GM19467 (cell line): ENCODE data around the gene VSIG2.
A peak's percentile ranks its signal among the peaks of the same experiment; 100 is the strongest.

ENCODE experiments used
- ATAC-seq: cut with Tn5 transposase; IDR thresholded peaks from one replicate; pipeline ENCODE4 v1.9.1; 2021; ENCODE audit warnings: mild to moderate bottlenecking, moderate library complexity; ENCODE audit not compliant: unreplicated experiment

VSIG2 gene

DNA sequence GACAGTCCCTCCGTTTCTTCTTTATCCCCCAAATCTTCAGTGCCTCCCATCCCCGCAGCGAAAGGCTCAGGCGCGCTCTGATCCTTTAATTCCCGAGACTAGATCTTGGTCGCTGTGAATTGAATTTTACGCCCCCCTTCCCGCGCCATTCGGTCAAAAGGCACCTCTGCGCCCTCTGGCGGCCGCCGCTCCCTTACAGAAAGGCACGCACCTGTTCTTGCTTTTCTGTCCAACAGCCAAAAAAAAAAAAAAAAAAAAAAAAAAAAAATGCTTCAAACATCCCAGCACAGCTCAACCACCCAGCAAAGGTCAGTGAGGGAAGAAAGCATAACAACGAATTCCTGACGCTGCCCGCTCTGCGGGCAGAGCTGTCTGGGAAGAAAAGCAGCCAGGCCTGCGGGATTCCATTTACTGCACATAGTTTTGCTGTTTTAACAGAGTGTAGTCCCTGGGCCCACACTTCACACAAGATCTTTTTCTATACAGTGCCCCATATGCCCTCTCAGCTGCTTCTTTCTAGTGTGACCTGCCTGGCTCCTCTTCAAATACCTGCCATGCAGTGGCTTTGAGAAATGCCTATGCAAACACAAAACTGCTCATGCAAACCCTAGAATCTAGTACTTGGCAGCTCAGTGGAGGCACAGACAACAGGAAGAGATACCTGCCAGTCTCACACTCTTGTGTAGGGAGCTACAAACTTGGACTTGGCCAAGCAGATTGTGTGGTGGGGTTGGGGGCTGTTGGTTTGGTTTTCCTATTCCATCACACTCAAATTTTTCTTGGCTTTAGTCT lies 11.3 kb upstream of the VSIG2 start:
- no peak for ATAC-seq

DNA sequence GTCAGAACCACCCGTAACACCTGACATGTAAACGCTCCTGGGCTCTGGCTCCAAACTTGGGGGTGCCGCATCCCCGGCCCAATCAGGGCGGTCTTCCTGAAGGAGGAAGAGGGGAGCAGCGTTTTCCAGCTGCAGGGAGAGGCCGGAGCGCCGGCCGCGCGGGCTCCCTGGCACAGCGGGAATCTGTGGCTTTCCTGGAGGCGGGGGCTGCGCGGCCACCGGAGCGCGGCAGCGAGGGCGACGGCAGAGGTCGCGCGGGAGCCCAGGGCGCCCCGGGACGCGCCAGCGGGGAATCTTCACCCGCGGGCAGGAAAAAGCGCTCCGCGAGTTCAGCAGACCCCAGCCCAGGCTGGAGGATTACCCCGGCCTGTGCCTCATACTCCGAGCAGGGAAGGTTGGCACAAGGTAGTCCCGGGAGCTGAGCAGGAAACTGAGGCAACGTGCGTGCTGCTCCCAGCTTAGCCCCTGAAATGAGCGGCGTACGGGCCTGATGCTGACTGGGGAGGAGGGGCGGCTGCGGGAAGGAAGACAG lies 10.6 kb upstream of the VSIG2 start:
- ATAC-seq: peak; percentile 6

DNA sequence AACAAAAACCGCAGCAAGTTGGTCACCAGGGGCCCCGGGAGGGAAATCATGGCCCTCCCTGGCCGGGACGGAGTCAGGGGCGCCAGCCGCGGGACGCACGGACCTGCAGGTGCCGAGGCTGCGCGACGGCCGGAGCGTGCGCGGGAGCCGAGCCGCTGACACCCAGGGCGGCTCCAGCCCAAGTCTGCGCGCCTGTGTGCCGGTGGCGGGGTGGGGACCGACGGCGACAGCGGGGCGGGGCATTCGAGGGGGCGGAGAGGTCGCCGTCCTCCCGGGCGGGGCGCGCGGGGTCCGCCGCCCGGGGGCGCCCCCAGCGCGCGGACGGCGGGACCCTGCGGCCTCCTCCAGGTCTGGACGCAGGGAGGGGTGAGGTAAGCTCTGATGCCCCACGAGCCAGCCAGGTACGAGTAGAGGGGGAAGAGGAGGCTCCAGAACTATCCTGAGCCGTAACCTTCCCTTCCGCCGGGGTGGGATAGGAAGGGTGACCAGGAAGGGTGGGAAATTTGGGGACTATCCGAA lies 10.1 kb upstream of the VSIG2 start, which contains the start of gene ESAM:
Gene ESAM, minus strand, starts transcription at position 186 of the 519 bp plus-strand sequence. Its CDS starts 136 bp downstream, at position 50.
- ATAC-seq: peak; percentile 52

DNA sequence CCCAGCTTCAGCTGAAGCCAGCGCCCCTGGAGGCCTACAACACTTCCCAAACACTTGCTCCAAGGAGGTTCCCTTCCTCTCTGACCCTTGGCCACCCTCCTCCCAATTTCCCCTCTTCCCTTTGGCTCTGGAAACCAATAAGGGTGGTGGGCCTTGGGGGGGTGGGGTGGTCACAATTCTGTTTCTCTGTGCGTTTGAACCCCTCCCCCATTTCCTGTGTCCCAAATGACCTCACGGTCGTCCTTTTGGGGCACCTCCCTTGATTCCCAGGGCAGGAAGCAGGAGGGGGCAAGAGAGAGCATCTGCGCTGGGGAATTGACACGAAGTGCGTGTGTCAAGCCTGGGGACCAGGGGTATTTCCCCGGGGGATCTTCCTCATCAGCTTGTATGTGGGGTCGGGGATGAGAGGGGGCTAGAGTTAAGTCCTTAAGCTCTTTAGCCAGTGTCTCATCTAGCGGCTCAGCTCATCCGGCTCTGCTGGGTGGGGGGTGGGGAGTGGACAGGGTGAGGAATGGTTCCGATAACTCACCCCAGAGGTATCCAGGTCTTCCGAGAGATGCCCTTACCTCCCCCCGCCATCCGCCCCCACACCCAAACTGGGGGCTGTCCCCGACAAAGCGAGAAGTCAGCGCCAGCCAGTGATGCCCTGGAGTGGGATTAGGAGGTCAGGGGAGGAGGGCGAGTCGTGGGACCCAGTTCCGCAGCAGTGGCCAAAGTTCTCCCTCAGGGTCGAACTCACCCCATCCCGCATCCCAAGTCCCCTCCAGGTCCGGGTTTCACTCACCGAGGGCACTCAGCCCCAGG lies 9.4 kb upstream of the VSIG2 start:
- no peak for ATAC-seq

DNA sequence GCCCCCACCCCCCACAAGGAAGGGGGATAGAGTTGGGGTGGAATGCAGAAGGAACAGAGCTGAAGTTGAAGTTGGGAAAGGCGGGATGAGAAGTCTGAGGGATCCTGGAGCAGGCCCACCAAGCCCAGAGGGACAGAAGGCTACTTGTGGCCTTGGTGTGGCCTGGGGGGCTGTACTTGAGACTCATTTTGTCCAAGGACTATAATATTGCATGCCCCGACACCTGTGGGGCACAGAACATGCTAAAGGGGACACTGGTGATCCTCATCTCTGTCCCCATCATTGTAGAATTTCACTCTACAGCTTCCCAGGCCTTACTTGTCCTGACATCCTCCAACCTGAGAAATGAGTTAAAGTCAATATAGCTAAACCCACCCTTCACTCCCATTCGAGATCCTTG lies 8.8 kb upstream of the VSIG2 start:
- ATAC-seq: no peak

DNA sequence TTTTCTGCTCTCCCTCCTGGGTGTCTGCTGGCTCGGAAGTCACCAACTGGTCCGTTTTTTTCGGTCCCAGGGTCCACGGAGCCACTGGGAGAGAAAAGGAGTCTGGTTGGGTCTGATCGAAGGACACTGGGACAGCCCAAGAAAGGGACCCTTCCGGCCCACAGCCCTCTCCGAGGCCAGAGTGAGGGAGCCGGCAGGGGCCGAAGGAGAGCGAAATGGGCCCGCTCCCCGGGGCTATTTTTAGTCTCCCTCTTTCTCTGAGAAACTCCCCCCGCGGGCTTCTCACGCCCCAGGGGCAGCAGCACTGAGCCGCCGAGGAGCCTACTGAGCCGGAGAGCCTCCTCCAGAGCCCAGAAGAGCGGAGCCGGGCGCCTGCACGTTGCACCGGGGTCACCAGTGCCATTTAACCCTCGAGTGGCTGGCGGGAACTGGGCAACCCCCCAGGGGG lies 8.2 kb upstream of the VSIG2 start:
- ATAC-seq: no peak

DNA sequence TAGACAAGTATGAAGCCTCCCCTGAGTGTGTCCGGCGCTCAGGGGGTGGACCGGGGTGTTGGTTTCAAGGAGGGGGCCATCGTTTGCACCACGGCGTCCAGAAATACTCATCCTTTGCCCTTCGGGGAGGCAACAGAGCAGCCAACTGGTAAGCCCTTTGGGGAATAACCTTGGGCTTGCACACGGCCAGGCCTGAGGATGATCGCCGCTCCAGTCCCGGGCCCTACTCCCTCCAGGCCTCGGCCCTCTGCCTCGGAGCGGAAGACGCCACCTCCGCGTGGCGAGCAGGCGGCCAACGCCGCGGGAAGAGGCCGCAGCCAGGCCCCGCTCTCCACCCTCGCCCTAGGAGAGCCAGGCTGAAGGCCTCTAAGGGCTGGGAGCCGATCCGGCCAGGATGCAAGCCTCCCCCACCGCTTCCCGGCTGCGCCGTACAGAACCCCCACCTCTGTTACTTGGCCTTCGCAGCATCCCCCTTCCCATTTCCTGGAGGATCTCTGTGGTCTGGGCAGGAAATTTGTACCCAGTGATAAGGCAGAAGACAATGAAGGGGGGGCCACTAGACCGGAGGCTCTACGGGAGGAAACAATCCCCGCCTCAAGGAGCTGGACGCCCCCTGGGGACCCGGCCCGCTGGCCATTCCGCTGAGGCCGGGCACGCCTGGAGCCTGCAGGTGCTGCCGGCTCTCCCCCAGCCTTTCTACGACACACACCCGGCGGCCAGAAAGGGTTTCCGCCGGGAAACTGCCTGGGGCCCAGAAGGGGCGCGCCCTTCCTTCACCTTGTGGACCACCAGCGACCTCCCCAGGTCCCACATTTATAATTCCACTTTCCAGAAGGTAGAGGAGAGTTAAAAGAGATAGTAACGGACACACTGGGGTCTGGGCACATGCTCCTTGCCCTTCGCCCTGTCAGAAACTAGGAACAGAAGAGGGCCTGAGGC lies 7.5 kb upstream of the VSIG2 start:
- ATAC-seq: no peak

DNA sequence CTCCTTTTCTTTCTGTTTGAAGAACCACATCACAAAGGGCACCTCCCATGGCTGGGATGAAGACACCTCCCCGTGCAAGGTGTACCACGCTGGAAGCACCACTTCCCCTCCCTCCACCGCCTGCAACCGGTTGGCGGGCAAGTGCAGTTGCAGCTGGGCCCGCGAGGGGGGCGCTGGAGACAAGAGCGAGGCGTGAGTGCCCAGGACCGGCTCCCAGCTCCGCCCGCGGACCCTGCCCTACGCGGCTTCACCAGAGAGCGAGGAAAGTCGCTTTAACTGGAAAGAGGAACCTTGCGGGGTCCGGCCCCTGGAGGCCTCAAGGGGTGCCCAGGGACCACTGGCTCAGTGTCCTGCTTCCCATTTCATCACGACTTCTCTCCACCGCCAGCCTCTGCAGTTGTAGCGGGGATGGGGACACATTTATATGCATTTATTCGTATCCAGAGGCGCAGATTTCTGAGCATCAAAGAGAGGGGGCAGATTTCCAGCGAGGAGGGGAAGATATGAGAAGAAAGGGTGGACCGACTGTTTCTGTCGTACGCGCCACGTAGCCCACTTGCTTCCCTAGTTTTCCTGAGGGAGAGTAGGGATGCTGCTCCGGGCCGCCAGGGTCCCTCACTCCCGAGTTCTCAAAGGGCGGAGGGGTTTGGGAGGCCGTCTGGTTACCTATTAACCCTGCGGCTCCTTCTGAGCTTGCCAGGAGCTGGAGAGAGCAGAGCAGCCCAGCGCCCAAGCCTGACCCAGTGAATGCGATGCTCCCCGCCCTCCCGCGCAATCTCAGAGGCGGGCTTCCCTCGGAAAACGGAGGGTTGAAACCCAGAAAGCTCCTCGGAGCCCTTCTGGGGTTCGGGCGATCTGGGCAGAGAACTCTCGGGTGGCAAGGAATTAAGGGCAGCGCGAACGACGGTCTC lies 6.6 kb upstream of the VSIG2 start:
- peak; percentile 55 for ATAC-seq

DNA sequence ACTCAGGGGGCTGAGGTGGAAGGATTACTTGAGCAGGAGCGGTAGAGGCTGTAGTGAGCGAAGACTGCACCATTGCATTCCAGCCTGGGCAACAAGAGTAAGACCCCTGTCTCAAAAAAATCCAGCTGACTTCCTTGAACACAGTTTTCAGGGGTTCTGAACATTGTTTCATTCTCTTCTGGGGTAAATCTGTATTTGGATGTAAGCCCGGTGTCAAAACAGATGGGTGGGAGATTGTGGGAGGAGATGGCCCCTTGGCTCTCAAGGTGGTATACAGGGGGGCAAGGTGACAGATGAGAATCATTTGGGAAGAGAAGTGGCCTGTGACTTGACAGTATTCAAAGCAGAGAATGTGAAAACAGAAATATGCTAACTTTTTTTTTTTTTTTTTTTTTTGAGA lies 5.3 kb upstream of the VSIG2 start:
- ATAC-seq: no peak

DNA sequence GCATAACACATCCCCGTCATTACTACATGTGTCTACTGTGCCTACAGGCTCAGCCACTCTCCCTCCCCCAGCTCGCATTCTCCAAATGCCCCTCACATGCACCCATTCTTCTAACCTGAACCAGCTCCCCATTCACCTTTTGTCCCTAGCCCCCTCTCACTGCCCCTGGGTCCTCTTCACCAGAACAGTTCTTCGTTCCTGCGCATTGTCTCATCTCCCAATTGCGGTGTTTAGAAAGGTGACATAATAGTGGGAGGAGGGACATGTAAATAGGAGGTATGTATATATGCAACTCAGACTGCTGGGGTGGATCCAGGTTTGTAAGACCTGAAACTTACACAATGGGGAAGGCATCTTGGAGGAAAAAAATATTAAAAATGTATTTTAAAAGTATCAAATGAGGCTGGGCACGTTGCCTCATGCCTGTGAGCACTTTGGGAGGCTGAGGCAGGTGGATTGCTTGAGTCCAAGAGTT lies 4.7 kb upstream of the VSIG2 start:
- no peak for ATAC-seq

DNA sequence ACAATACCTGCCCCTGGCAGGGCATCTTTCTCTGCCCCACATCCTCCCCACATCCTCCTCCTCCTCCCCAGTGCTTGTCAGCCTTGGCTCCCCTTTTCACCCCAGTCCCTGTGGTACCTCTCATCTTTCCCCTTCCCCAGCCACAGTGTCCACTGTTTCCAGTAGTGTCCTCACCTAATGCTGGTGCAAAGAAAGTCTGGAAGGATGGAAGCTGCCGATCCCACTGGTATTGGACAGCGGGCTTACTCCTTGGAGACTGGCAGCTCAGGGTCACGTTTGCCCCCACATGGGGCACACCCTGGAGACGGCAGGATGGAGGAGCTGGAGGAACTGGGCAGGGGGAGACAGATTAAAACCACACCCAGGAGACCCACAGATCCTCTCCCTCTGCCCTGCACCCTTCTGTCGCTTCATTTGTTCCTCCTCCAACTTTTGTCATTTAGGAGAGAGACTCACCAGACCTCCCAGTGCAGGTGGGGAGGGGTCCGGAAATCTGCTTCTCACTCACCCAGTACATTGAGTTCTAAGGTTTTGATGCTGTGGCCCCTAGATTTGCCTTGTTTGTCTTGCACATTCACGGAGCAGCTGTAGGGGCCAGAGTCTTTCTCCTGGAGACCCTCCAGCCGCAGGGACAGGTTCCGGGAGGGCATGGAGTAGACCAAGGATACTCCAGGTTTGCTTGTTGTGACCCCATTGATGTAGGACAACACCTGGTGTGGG lies 4.1 kb upstream of the VSIG2 start:
- ATAC-seq: no peak

DNA sequence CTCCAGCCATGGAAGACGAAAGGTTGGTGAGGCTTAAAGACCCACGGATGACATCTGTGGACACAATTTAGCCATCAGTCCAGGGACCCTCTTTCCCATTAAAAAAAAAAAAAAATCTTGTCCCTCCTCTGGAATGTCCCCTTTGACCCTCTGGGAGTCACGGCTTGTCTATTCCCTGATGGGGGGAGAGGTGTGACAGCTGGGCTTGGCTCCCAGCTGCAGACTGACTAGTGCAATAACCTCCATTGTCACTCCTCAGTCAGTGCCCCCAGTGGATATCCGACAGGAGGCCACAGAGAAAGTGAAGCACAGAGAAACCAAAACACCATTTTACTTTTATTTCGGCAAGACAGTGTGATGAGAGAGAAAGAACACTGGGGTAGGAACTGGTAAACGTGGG lies 2.7 kb upstream of the VSIG2 start:
- no peak for ATAC-seq

DNA sequence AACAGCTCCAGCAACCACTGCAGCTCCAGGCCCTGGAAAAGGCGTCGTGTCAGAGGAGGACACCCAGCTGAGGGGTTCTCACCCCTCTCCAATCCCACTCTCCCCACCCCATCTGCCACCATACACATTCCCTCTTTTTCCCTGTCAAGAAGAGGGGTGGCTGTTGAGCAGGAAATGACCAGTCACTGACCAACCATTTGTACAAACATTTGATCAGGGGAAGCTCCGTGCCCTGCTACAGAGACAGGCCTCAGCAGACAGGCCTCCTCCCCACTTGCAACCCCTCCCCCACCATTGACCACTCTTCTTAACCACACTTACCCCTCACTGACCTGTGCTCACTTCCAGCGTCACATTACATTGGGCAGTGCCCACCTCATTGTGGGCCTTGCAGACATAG lies 2.3 kb upstream of the VSIG2 start:
- ATAC-seq: no peak

DNA sequence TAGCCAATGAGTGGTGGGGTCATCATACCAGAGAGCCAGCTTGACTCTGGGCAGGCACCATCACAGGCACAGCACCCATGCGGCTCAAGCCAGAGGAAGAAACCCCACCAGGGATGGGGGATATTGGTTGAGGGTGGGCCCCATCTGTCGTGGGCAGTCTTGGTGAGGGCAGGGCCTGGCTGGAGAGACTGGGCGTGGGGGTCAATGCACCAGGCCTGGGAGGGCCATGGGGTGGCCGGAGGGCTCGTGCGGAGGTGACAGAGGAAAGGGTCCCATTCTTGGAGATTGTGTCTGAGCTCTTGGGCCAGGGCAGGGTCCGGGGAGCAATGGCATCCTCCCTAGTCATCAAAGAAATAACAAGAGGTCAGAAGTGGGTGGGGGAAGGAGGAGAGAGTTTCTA lies 1.6 kb upstream of the VSIG2 start:
- no peak for ATAC-seq

DNA sequence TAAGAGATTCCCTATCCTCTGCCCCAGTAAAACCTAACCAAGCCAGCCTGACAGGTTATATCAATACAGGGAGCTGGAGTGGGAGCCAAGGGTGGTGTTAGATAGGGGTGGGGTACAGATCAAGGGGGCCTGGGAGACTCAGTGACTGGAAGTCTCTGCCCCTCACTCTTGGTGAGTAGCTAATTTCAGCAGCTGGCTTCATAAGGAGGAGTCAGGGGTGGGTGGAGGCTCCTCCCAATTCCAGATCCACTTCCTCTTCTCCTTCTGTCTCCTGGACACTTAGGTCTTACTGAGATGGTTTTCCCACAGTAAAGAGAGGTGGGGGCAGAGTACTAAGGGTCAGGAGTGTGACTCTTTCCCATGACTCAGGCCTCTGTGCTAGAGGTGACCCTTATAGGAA lies 1.1 kb upstream of the VSIG2 start:
- ATAC-seq: no peak

DNA sequence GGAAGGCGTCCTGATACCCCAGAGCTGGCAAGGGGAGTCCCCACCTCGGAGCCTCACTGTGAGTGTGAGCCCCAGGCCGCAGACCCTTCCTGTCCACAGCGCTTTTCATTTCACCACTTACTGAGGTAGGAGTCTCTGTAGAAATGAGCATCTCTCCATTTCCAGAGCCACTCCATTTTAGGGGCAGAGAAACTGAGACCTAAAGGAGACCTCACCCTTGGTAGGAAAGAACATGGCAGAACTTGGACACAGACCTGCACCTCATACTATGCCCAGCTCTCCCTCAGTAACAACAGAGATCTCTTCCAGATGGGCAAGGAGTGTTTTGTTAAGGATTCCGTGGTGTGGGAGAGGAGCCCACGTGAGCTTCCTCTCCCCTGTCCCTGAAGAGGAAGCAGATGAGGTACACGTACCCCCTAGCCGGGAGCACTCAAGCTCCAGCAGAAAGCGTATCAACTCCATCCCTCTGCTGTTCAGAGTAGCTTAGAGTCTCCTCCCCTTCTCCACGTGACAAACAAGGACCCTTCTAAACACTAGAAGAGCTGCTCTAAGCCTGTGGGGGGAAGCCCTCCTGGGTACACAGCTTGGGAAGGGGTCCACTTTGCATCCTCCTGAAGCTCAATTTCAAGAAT lies 532 bp upstream of the VSIG2 start:
- ATAC-seq: no peak

DNA sequence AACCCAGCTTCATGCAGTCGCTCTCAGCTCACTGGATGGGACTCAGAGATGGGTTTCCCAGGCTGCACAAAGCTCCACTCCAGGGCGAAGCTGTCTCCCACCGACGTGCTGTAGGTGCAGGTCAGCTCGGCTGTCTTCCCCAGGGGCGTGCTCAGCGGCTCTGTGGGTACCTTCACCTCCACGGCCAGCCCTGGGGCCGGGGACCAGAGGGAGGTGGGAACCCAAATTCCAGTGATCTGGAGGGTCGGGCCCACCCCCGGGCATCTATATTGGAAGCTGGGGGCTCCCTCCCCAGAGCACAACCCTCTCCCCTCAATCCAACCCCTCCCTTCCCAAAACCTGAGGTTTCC lies 689 bp downstream of the VSIG2 start:
- no peak for ATAC-seq

DNA sequence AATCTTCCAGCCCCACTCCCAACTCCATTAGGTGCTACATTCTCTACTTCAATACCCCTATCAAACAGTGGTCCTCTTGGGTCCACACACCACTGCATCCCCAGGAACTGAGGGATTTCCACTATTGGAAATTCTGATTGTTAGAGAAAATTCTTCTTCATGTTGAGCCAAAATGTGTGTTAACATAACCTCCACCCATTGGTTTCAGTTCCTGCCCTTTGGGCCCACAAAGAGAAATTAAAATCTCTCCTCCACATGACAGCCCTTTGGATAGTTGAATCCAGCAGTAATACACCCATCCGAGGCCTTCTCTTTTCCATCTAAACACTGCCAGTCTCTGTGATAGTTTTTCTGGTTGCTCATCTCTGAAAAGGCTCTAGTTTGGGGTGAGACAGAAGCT lies 2.1 kb downstream of the VSIG2 start:
- no peak for ATAC-seq
